HG02981 (cell line): ENCODE data around the gene SMYD2.

Experiments used
- ATAC-seq: cut with Tn5 transposase; IDR thresholded peaks from one replicate; pipeline ENCODE4 v1.9.1; 2021; ENCODE audit warnings: mild to moderate bottlenecking, moderate library complexity; ENCODE audit not compliant: unreplicated experiment

SMYD2 gene

GRCh38 chr1:214327514-214327913 lies 46.6 kb downstream of the SMYD2 start:
- no peak for ATAC-seq

GRCh38 chr1:214328770-214329469 lies 48.0 kb downstream of the SMYD2 start:
- peak; percentile 89 for ATAC-seq

- no peak for ATAC-seq
Observed at GRCh38 chr1:214329470-214330220, 48.7 kb downstream of the SMYD2 start.

GRCh38 chr1:214330222-214330621 lies 49.3 kb downstream of the SMYD2 start:
- no peak for ATAC-seq

- ATAC-seq, result no peak
Observed at GRCh38 chr1:214330715-214331114, 49.8 kb downstream of the SMYD2 start.

GRCh38 chr1:214331180-214331579 lies 50.2 kb downstream of the SMYD2 start:
- no peak for ATAC-seq

- ATAC-seq, result no peak
Observed at GRCh38 chr1:214331827-214332423, 51.0 kb downstream of the SMYD2 start.

GRCh38 chr1:214332946-214333798 lies 52.2 kb downstream of the SMYD2 start:
- ATAC-seq, result peak; percentile 28

- ATAC-seq, result no peak
Observed at GRCh38 chr1:214335567-214335966, 54.6 kb downstream of the SMYD2 start.

GRCh38 chr1:214337015-214337414 lies 56.1 kb downstream of the SMYD2 start:
- ATAC-seq, result no peak

- ATAC-seq, result no peak
Observed at GRCh38 chr1:214337511-214337910, 56.6 kb downstream of the SMYD2 start.

- no peak for ATAC-seq
Observed at GRCh38 chr1:214338212-214338611, 57.3 kb downstream of the SMYD2 start.

GRCh38 chr1:214341459-214341858 lies 60.5 kb downstream of the SMYD2 start:
- no peak for ATAC-seq

GRCh38 chr1:214341932-214342331 lies 61.0 kb downstream of the SMYD2 start:
- no peak for ATAC-seq

GRCh38 chr1:214342525-214342924 lies 61.6 kb downstream of the SMYD2 start:
- ATAC-seq, result no peak

GRCh38 chr1:214344897-214345296 lies 63.9 kb downstream of the SMYD2 start:
- ATAC-seq, result no peak

GRCh38 chr1:214349008-214349407 lies 68.0 kb downstream of the SMYD2 start:
- ATAC-seq, result no peak

- ATAC-seq, result no peak
Observed at GRCh38 chr1:214349781-214350180, 68.8 kb downstream of the SMYD2 start.

- ATAC-seq, result no peak
Observed at GRCh38 chr1:214351551-214352277, 70.8 kb downstream of the SMYD2 start.

GRCh38 chr1:214352838-214353237 lies 71.9 kb downstream of the SMYD2 start:
- ATAC-seq, result no peak
